ENCODE data around the gene PKD2L1. TPM values are rescaled to one million over a fixed set of nuclear protein-coding genes. Genes with fewer than 3 reads are reported as not detected.

Gene PKD2L1
- polyA plus RNA-seq, 4 donors, result 0.10 to 0.71 (median 0.44) TPM; not detected in 1

Other genes with a start within 250 kb of the PKD2L1 start
- 1 to 10 TPM; 2.4 to 3.2 (median 2.7) TPM for gene CPN1, start 248.4 kb downstream of the PKD2L1 start, polyA plus RNA-seq (ENCODE audit: insufficient read length in 4 of 4)
- 10 to 100 TPM; 46.7 to 59.2 (median 48.8) TPM for gene ERLIN1, start 144.2 kb downstream of the PKD2L1 start, polyA plus RNA-seq (ENCODE audit: insufficient read length in 4 of 4)
- gene CHUK, start 100.6 kb downstream of the PKD2L1 start, polyA plus RNA-seq (ENCODE audit: insufficient read length in 4 of 4), result 10 to 100 TPM; 25.4 to 34.6 (median 26.7) TPM
- 10 to 100 TPM; 27.7 to 36.2 (median 29.6) TPM for gene CWF19L1, start 62.6 kb downstream of the PKD2L1 start, polyA plus RNA-seq (ENCODE audit: insufficient read length in 4 of 4)
- 10 to 100 TPM; 31.9 to 41.5 (median 38.0) TPM for gene BLOC1S2, start 43.5 kb downstream of the PKD2L1 start, polyA plus RNA-seq (ENCODE audit: insufficient read length in 4 of 4)
- 10 to 100 TPM; 32.2 to 54.7 (median 44.1) TPM for gene SCD, start 17.0 kb upstream of the PKD2L1 start, polyA plus RNA-seq (ENCODE audit: insufficient read length in 4 of 4)
- gene WNT8B, start 132.8 kb upstream of the PKD2L1 start, polyA plus RNA-seq (ENCODE audit: insufficient read length in 4 of 4), result 1 to 10 TPM in 2 of 4 donors, under 1 TPM in 2; 0.69 to 1.0 (median 1.00) TPM
- 10 to 100 TPM; 10.1 to 30.5 (median 19.6) TPM for gene SEC31B, start 189.6 kb upstream of the PKD2L1 start, polyA plus RNA-seq (ENCODE audit: insufficient read length in 4 of 4)
- gene NDUFB8, start 199.6 kb upstream of the PKD2L1 start, polyA plus RNA-seq (ENCODE audit: insufficient read length in 4 of 4), result 100 to 1,000 TPM; 161 to 216 (median 195) TPM
- 10 to 100 TPM; 35.8 to 48.4 (median 42.5) TPM for gene HIF1AN, start 205.7 kb upstream of the PKD2L1 start, polyA plus RNA-seq (ENCODE audit: insufficient read length in 4 of 4)

Measured in left renal cortex interstitium (tissue), 4 donors.